OCI-LY7 (cell line): ENCODE measurements around the gene SMG9.

Experiments
- EZH2phosphoT487 ChIP-seq: fragments of 200-600 bp; sonication (generic); IDR thresholded peaks from 2 replicates; pipeline ENCODE4 v1.6.1; 2018; ENCODE audit warnings: low read depth, borderline replicate concordance, mild to moderate bottlenecking, mixed run types, antibody characterized with exemption, low read length, moderate library complexity, mixed read lengths
- TF ChIP-seq, protein P1 (sequence below): fragments of 200-600 bp; sonication (generic); conservative IDR thresholded peaks from 2 replicates; pipeline ENCODE4 v1.5.1; 2014; ENCODE audit warnings: mild to moderate bottlenecking, antibody characterized with exemption, low read length, moderate library complexity, mixed read lengths

DNA sequence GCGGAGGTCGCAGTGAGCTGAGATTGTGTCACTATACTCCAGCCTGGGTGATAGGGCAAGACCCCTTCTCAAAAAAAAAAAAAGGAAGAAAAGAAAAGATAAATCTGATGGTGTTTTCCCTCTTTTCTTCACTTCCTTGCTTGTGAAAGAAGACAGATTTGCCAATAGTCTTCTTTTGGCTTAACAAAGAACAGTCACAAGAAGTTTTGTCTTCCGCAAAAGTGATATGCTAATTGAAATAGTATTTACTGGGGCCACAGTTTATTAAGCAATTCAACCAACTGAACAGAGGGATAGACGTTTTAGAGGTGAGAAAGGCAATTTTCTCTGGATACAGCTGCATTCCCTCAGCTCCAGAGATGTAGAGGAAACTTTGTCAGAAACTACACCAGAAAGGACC lies 61.9 kb downstream of the SMG9 start:
- TF ChIP-seq, protein P1, sequence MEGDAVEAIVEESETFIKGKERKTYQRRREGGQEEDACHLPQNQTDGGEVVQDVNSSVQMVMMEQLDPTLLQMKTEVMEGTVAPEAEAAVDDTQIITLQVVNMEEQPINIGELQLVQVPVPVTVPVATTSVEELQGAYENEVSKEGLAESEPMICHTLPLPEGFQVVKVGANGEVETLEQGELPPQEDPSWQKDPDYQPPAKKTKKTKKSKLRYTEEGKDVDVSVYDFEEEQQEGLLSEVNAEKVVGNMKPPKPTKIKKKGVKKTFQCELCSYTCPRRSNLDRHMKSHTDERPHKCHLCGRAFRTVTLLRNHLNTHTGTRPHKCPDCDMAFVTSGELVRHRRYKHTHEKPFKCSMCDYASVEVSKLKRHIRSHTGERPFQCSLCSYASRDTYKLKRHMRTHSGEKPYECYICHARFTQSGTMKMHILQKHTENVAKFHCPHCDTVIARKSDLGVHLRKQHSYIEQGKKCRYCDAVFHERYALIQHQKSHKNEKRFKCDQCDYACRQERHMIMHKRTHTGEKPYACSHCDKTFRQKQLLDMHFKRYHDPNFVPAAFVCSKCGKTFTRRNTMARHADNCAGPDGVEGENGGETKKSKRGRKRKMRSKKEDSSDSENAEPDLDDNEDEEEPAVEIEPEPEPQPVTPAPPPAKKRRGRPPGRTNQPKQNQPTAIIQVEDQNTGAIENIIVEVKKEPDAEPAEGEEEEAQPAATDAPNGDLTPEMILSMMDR = no peak
- no peak for TF ChIP-seq EZH2phosphoT487
